Stimulated activated CD4-positive, alpha-beta T cell treated with anti-CD3 and anti-CD28 coated beads, Interleukin-12 subunit alpha, Interleukin-12 subunit beta, amount 100 ng/mL, for 4 hours (primary cell): ENCODE measurements around the gene TRMT112.

Experiments used
- DNase-seq: peaks from one replicate; pipeline ENCODE4 v3.0.0-alpha.2; 2020

The TRMT112 gene

DNA sequence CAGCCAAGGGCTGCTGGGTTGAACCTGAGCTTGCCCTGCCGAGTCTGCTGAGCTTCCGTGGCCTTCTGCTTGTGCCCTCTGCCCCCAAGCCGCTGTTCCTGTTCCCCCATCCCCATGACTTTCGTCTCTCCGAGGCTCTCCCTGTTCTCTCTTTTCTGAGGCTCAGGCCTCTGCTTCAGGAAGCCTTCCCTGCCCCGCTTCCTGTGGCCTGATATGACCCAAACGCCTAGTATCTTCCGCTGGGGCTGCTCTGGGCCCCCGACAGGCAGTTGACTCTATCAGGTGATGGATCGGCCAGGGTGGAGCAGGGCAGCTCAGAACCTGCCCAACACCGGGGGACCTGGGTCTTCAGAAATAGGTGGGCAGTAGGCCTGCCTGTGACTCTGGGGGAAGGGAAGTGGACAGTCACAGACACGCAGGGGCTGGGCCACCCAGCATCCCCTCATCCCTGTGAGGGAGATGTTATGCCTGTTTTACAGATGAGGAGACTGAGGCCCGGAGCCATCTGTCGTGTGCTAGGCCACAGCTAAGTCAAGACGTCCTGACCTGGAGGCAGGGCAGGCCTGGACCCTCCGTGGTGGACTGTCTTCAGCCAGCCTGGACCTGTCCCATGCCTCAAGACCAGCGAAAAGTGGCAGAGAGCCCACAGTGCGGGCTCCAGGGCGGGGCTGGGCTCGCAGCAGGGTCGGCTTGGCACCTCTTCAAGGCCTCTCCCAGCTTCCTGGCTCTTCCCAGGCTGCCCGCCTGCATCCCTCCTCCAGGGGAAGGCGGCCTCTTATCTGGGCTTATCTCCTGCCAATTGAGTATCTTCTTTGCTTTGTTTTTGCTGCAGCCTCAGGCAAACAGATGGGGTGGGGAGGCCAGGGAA is 49.1 kb downstream of the TRMT112 start:
- no peak for DNase-seq

DNA sequence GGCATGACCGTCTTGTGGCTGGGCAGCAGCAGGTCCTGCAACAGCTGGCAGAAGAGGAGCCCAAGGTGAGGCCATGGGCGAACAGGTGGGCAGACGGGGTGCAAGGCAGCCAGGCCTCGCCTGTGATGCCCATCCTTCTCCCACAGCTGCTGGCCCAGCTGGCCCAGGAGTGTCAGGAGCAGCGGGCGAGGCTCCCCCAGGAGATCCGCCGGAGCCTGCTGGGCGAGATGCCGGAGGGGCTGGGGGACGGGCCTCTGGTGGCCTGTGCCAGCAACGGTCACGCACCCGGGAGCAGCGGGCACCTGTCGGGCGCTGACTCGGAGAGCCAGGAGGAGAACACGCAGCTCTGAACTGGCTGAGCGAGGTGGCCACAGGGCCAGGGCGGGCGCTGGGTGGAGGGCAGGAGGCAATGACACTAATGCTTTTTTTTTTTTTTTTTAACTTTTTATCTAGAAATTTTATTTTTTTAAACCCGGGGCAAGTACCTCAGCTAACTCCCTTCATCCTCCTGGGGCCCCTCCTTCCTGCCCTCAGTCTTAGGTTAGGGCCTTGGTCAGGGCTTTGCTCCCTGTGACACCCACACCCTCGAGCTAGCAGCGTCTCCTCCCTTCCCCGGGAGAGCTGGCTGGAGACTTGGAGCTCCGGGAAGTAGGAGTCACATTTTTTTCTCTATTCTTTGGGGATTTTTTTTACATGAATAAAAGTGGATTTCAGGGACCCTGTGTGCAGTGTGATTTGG is 50.0 kb downstream of the TRMT112 start:
- DNase-seq = no peak
